DMS53 treated with DMSO at 0.1 percent for 48 hours (cell line): ENCODE measurements around the gene CMTM2.
"Not testable (repeated sequence)": the region's sequence is repeated elsewhere in the genome, so short reads cannot be mapped to it uniquely, and the experiment has no call there.

Experiments used
- DNase-seq: peaks from one replicate; lab custom pipeline; 2025; ENCODE audit not compliant: unreplicated experiment; lab: John Stamatoyannopoulos, UW

CMTM2 gene

DNA sequence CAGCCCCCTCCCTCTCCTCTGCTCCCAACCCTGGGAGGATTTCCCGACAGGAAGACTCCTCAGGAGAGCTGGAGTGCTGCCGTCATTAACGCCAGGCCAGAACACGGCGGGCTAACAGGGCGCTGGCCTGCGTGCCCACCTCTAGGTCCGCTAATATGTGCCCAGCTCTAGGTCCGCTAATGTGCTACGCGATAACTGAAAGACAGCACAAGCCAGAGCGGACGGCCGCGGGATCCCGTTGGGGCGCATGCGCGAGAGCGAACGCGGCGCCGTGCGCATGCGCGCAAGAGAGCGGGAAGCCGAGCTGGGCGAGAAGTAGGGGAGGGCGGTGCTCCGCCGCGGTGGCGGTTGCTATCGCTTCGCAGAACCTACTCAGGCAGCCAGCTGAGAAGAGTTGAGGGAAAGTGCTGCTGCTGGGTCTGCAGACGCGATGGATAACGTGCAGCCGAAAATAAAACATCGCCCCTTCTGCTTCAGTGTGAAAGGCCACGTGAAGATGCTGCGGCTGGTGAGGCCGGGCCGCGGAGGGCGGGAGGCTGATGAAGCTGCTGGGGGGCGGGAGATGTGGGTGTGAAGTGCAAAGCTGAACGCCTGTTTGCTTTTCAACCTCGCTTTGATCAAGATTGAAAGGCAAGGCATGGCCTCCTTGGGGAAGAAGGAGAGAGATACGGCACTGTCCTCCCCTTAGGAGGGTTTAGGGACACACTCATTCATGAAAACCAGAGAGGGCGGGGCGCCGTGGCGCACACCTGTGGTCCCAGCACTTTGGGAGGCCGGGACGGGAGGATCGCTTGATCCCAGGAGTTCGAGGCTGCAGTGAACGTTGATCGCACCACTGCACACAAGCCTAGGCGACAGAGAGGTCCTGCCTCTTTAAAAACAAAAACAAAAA, 26.7 kb upstream of the CMTM2 start, which contains the start of gene CKLF:
Gene CKLF (plus strand): TSS at position 291 of the 892 bp plus-strand sequence. CDS start 140 bp downstream, at position 431.
- DNase-seq: peak; percentile 65

DNA sequence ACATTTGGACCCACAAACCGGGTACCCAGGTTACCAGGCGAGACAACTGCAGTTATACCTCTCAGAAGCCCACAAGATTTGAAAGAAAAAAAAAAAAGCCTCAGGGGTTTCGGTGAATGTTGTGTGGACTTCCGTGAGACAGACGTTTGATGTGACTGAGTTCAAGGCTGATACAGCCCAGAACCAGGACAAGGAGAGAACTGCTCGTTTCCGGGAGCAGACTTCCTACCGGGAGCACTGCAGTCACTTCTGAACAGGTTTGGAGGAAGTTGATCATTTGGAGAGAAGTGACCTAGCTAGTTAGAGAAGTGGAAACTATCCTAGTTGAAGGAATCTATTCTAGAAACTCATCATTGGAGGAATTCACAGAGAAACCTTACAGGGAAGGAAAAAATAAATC, 26.0 kb upstream of the CMTM2 start:
- DNase-seq: no peak

DNA sequence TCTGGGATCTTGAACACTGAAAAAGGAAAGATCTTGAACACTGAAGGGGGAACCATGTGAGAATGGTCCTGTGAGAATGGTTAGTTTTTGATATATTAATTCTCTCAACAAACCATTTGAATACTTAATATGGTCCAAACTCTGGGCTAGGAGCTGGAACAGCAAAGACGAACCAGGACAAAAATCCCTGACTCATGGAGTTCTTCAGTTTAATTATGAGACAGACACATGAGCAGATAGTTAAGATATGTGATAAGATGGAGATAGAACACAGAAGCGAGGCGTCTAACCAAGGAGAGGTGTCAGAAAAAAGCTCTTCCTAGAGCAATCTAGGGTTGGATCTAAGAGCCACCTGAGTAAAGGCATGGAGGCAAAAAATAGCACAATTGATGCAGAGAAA, 25.2 kb upstream of the CMTM2 start:
- no peak for DNase-seq

DNA sequence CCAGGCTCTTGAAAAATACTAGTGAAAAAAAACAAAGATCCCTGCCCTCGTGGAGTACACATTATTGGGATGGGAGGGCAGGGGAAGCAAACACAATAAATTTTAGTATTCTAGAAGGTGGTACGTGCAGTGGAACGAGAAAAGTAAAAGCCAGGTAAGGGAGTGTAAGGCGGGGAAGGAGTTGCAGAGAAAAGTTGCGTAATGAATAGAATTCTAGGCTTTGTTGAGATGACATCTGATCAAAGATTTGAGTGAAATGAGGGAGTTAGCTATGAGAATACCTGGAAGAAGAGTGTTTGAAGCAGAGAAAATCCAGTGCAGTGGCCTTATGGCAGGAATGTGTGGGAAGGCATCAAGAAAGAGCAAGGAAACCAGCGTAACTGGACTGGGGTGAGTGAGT, 24.8 kb upstream of the CMTM2 start:
- no peak for DNase-seq

DNA sequence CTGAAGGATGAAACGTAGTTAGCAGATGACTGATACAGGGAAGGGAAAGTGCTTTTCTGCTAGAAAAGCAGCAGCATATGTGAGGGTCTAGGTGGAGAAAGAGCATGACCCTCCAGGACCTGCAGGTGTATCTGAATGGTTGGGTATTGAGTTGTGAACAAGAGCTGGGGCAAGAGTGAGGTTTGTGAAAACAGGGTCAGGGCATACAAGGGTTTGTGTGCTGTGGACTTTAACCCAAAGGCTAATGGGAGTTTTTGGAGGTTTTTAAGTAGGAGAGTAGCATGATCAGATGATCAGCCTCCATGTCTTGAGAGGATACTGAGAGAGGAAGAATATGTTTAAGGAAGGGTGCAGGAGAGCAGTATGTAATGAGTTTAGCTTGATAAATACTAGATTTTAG, 19.2 kb upstream of the CMTM2 start:
- DNase-seq: no peak

DNA sequence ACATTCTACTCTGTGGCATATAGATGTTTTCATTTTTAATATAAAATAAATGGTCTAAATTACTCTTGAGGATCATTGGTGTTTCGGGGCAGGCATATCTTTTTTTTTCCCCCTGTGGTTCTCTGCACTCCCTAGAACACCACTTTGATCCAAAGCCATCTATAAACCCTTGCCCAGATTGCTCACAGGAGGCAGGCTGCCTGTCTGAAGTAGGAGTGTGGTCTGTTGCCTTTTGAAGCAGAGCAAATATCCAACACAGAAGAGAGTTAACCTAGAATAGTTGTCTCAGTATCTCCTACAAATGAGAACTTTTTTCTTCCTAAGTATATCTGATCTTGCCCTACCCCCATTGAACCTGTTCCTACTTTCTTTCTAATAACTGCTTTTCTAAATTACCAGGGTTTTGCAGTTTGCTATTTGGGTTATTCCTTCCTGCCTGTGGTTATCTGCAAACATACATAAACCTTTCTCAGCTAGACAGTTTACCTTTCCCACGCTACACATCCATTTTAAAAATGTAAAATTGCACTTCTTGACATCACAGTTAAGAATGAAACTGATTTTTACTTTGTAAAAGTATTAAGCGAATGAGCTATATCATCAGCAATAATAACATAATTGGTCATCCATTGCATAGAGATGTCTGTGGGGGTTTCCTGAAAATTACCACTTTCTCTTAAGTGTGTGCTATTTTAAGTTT, 17.7 kb upstream of the CMTM2 start:
- no peak for DNase-seq

DNA sequence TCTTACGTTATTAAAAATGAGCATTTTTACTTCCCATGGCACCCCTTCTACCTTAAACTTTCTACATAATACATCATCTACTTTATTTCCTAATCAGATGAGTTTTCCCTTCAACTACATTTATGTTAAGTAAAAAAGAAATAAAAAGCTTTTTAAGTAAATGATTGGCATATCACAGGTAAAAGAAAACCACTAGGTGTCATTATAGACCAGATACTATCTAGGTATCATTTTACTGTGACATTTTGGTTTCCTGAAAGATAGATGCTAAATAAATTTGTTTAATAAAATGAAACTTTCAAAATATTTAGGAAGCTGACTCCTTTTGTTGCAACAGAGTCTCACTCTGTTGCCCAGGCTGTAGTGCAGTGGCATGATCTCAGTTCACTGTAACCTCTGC, 16.9 kb upstream of the CMTM2 start:
- DNase-seq: no peak

DNA sequence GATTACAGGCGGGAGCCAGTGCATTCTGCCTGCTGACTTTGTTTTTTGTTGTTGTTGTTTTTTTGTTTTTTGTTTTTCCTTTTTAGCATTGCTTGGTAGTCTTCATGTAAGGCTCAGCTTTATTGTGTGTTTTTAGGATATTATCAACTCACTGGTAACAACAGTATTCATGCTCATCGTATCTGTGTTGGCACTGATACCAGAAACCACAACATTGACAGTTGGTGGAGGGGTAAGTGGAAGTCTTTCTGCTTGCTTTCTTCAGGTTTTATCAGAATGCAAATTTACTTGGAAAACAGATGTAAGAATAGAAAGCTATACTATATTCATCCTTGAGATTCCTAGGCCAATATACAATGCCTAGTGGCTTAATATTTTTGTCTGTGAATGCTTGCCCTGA, 16.3 kb upstream of the CMTM2 start:
- no peak for DNase-seq

DNA sequence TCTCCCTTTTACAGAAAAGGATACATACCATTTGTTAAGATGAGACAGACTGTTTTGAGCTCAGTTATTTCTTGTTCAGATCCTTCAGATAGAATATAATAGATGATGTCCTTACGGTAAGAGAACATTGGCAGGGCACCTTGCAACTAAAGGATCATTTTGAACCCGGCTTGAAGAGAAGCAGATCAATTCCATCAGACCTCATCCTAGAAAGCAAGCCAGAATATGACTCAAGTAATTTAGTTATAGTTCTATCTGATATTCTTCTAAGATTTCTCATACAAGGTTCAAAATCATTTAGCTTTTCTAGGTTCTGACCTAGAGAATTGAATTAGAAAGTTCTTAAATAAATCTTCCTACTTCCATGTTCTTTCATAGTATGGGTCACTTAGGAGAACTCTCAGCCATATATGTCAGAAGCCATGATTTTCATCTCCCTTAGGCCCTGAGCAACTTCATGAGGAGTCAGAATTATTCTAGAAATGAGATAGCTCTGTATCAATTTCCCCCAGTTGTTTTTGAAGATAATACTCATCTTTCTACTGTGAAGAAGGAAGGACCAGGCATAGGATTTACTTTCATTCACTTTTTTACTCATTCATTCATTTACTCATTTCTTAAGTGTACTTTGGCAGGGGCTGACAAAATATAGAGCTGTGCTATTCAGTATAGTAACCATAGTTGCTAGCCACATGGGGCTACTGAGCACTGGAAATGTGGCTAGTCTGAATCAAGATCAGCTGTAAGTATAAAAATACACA, 15.5 kb upstream of the CMTM2 start:
- DNase-seq: no peak

DNA sequence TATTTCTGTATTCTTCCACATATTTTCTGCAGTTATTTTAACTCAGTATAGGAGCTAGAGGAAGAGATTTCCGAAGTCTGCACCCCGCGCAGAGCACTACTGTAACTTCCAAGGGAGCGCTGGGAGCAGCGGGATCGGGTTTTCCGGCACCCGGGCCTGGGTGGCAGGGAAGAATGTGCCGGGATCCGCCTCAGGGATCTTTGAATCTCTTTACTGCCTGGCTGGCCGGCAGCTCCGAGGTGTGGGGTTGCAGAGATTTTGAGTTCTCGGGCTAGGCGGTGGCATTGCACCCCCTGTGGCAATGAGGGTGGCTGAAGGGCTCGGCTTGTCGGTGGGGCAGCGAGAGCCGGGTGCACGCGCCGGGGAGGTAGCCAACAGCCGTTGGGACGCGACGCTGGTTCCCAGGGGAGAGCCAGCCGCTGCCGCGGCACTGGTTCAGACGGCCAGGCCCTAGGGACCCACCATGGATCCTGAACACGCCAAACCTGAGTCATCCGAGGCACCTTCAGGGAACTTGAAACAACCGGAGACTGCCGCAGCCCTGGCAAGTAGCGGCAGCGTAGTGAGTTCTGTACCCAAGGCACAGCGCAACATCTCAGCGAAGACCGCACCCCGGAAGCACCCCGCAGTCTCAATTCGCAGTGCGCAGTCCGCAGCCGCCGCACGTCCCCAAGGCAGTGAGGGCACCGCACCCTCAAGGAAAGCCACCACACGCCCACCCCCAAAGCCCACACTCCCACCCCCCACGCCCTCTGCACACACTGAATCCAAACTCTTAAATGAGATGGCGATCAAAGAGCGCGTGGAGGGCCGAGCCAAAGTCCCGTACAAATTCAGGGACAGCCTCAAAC, 13.0 kb upstream of the CMTM2 start, which contains the start of gene CMTM1:
Gene CMTM1 (plus strand): TSS at position 389 of the 851 bp plus-strand sequence. CDS start 75 bp downstream, at position 464.
- DNase-seq: no peak

DNA sequence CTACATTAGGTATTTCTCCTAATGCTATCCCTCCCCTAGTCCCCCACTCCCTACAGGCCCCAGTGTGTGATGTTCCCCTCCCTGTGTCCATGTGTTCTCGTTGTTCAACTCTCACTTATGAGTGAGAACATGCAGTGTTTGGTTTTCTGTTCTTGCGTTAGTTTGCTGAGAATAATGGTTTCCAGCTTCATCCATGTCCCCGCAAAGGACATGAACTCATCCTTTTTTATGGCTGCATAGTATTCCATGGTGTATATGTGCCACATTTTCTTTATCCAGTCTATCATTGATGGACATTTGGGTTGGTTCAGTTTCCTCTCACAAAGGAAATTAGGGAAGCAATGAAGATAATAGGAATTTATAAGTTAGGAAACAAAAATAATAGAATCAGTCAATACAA, 12.0 kb upstream of the CMTM2 start:
- DNase-seq: not testable (repeated sequence)

DNA sequence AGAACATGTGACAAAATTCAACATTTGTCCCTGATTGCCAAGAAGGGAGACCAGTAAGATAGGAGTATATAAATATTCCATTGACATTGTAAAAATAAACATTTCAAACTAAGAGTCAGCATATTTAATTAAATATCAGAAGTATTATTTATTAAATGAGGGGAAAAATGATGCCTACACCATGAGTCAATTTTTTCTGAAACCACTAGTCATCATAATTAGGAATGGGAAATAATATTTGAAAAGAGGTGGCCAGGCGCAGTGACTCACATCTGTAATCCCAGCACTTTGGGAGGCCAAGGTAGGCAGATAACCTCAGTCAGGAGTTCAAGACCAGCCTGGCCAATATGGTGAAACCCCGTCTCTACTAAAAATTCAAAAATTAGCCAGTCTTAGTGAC, 10.9 kb upstream of the CMTM2 start:
- DNase-seq: no peak

DNA sequence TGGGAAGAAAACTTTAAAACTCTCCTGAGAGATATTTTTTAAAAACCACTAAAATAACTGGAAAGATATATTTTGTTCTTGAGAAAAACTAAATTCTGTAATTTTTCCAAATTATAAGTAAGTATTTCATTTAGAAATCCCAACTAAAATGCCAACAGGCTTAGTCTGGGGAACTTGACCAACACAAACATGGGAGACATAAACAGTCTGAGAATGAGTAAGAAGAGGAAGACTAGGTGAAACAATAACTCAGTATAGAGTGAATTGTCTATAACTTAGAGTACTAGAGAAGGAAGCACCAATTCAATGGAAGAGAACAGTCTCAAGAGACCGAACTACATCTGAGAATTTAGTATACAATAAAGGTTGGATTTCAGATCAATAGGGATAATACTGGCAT, 10.1 kb upstream of the CMTM2 start:
- DNase-seq: no peak

DNA sequence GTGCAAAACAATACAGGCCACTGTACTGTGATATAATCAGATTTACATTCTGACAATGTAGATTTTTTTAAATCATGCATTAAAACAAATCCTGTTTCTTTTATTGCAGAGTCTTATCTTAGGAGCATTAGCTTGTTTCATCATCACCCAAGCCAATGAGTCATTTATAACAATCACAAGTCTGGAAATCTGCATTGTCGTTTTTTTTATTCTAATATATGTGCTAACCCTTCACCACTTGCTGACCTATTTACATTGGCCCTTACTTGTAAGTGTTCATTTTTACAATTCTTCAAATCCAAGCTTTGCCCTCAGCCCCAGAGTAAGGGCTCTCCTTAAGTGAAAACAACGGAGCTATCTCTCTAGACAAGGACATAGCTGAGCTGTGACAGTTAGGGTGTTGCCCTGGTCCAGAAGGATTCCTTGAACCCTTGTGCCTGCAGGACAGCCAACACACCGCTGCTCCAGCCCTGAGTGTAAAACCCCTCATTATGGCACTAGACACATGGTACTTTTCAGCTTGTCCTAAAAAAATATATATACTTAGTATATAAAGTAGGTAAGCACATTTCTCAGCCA, 9.3 kb upstream of the CMTM2 start:
- DNase-seq: no peak

DNA sequence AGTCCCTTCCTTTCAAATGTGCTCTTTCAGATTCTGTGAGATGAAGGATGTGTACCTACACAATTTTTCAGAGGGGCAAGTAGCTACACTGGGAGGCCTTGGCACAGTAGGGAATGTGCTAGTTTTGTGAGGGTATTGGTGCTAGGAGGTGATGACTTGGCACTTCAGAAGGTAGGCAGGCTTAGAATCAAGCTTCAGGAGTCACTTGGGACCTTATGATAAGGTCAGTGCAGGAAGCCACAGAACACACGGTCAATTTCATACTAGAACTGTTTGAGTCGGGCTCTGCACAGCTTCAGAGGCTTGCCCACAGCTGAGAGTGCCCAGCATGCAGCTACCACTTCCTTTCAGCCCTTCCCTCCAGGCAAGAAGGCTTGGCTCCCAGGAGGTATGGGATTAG, 6.9 kb upstream of the CMTM2 start:
- DNase-seq: no peak

DNA sequence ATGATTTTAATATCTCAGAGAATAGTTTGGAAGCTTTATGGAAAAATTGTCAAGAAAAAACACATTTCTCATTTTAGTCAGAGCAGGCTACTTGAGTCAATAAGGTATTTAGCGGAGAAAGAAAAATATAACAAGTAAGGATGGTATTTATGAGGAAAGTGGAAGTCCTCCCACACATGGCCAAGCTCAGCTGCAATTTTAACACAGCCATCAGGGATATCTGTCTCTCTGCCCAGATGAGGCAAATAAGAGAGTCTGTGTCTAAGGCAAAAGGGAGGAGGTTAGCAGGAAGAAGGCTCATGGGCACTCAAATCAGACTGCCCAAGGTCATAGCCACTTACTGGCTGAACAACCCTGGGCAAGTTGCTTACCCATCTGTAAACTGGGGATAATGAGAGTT, 5.2 kb upstream of the CMTM2 start:
- DNase-seq: no peak

DNA sequence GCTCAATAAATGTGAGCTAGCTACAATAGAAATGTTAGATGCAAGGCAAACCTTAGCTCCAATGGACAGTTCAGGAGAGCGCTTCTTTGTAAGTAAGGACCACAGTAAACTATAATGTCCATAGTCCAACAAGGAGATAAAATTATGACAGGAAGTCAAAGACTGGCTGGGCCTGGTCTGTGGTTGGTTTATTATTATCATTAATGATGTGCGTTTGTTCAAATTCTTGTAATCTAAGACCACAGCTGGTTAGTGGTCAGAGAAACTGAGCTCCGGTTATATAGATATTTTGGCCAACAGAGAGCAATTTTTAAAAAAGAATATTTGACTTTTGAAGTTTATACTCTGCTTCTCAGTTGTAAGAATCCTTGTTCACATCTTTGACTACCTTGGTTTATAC, 4.7 kb upstream of the CMTM2 start:
- no peak for DNase-seq

DNA sequence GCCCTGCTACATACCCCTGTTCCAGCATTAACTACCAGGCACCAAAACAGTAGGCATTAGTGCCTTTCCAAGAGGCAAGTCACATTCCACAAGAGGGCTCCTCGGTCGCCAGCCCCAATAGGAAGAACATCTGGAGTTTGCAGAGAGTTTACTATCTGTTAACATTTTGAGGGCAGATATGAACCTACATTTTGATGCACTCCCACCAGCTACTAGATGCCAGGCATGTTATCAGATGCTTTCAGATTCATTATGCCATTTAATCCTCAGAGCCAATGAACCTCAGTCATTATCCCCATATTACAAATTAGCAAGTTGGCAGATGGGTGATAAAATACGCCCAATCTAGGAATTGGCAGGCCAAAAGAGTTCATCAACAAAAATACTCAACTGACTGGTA, 4.2 kb upstream of the CMTM2 start:
- no peak for DNase-seq

DNA sequence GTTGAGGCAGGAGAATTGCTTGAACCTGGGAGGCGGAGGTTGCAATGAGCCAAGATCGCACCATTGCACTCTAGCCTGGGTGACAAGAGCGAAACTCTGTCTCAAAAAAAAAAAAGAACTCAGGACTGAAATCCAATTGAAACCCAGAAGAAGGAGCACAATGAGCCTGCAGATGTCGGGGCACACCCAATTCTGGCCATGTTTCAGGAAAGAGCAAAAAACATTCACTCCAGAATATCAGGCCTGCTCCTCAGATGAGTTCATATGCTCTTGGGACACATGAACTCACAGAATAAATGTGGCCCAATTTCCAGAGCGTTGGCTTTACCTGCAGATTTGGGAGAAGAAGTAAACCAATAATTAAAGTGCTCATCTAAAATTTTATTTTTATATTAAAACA, 3.0 kb upstream of the CMTM2 start:
- no peak for DNase-seq

DNA sequence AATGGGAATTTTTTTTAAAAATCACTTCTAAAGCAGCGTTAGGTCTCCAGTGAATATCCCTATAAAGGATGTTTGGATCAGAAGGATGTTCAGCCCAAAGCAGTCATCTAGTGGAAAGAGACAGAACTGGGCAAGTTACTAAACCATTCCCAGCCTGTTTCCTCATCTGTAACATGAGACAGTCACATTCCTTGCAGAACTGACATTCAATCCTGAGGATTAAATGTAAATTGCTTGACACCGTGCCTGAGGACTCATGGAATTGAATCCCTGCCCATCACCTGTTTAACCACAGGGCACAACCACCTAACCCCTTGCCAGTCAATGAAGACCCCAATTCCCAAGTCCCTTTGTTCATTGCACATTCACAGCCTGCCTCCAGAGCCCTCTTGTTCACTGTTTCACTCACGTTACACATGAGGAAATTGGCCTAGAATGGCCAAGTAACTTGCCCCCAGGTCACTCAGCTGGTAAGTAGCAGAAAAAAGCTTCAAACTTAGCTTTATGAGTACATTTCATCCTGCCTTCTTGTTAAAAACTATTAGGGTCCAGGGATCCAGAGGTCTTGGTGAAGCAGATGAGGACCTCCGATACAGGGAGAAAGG, 1.4 kb downstream of the CMTM2 start:
- no peak for DNase-seq
